Measurements from ENCODE around the gene DIP2A. TPM values are rescaled to one million over a fixed set of nuclear protein-coding genes. Genes with fewer than 3 reads are reported as not detected.

The DIP2A gene
- total and polyA plus RNA-seq, 2 of the 8 experiments (the other 6 are each of a cell fraction or from before 2014, with no cell fraction given), result 16.0 to 27.1 TPM

GRCh38 chr21:46537026-46537425 lies 78.3 kb downstream of the DIP2A start (continued):
- no peak for TF ChIP-seq NRF1 (IDR thresholded peaks at IDR 0.05; ENCODE audit: low read depth, low read length)
